Measurements from ENCODE around the gene ACSL1.
A peak's percentile ranks its signal among the peaks of the same experiment; 100 is the strongest.

Gene ACSL1

DNA sequence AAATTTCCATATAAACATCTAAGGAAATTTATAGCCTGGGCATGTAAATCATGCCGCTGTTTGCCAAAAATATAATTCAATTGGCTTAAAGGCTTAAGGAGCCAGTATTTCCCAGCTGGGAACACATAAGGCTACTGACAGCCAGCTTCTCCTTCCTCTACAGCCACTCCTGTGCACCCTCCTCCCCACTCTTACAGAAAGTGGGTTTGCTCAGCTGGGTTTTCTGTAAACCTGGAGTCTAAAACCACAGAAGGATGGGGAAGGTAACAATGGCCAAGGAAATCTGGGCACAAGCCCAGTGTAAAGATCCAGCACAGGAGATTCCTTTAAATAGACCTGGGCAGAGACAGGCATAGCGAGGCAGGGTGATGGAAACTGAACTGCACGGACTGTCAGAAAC, 18.5 kb downstream of the ACSL1 start:
- Histone ChIP-seq H3K9me3 (replicated peaks in 1 of 11) (no peaks in the 10 kb centered on the region), H3K27me3 (no peaks in the 10 kb centered on the region), H3K36me3 (peaks cover 0 to 99% (median 51%) of the 10 kb centered on the region in 11 experiments; a peak in 20 of 22 replicates), H3K4me3 (no peak overlapping the region), H4K20me1 (peaks cover 94 to 100% (median 100%) of the 10 kb centered on the region in 11 experiments), H3K9ac (peak overlapping the region in 1 of 11 experiments; percentile 25; a peak in 1 of 22 replicates), H3K27ac (no peak overlapping the region), H3K4me2 (peak overlapping the region in 5 of 11 experiments; percentile 22 to 99 (median 43); a peak in 10 of 22 replicates), H3K4me1 (peaks cover 19 to 99% (median 46%) of the 10 kb centered on the region in 10 experiments)
- no peak for TF ChIP-seq Cebpa-rat (IDR thresholded peaks at IDR 0.05)

DNA sequence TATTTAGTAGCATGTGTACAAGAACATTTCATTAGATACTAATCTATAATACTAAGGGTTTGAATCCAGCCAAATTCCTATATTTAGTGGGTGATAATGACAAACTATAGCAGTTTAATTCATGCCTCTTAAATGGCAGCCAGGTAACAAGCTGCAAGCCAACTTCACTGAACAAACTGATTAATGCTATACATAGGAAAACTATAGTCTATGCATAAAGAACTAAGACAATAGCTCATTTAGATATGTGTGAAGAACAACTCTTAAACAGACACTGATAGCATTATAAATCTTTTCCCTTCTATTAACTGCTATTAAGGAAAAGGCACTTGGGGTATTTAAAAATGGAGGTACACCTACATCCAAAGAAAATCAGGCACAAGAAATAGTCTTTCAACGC, 19.1 kb downstream of the ACSL1 start:
- Histone ChIP-seq H3K27ac (no peak overlapping the region), H3K4me1 (peaks cover 14 to 97% (median 41%) of the 10 kb centered on the region in 10 experiments), H3K4me3 (no peak overlapping the region), H4K20me1 (peaks cover 93 to 100% (median 100%) of the 10 kb centered on the region in 11 experiments), H3K9ac (no peak overlapping the region), H3K4me2 (peak overlapping the region in 4 of 11 experiments; percentile 22 to 99 (median 59); a peak in 7 of 22 replicates), H3K9me3 (replicated peaks in 1 of 11) (no peaks in the 10 kb centered on the region), H3K36me3 (peaks cover 0 to 99% (median 51%) of the 10 kb centered on the region in 11 experiments; a peak in 20 of 22 replicates), H3K27me3 (no peaks in the 10 kb centered on the region)
- no peak for TF ChIP-seq Cebpa-rat (IDR thresholded peaks at IDR 0.05)

DNA sequence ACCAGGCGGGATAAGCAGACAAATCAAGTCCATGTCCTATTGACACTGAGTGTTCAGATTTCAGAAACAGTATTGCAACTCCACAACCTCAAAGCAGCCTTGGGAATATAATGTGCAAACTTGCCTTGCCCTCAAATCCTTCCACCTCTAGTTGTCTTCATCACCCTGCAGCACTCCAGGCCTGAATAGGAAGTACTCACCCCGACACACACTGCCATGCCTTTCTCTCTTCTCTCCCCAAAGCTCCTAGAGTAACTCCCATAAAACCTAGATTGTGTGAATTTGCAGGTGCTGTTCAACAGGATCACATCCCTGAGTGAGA, 19.6 kb downstream of the ACSL1 start:
- Histone ChIP-seq H3K27ac (no peak overlapping the region), H3K4me3 (no peak overlapping the region), H3K27me3 (no peaks in the 10 kb centered on the region), H3K36me3 (peaks cover 0 to 99% (median 51%) of the 10 kb centered on the region in 11 experiments; a peak in 20 of 22 replicates), H3K4me1 (peaks cover 13 to 97% (median 36%) of the 10 kb centered on the region in 10 experiments), H4K20me1 (peaks cover 97 to 100% (median 100%) of the 10 kb centered on the region in 11 experiments), H3K9ac (peak overlapping the region in 2 of 11 experiments; percentile 0 to 8; a peak in 2 of 22 replicates), H3K4me2 (peak overlapping the region; percentile 18 to 99 (median 46); a peak in 17 of 22 replicates), H3K9me3 (replicated peaks in 1 of 11) (no peaks in the 10 kb centered on the region)
- no peak for TF ChIP-seq Cebpa-rat (IDR thresholded peaks at IDR 0.05)

DNA sequence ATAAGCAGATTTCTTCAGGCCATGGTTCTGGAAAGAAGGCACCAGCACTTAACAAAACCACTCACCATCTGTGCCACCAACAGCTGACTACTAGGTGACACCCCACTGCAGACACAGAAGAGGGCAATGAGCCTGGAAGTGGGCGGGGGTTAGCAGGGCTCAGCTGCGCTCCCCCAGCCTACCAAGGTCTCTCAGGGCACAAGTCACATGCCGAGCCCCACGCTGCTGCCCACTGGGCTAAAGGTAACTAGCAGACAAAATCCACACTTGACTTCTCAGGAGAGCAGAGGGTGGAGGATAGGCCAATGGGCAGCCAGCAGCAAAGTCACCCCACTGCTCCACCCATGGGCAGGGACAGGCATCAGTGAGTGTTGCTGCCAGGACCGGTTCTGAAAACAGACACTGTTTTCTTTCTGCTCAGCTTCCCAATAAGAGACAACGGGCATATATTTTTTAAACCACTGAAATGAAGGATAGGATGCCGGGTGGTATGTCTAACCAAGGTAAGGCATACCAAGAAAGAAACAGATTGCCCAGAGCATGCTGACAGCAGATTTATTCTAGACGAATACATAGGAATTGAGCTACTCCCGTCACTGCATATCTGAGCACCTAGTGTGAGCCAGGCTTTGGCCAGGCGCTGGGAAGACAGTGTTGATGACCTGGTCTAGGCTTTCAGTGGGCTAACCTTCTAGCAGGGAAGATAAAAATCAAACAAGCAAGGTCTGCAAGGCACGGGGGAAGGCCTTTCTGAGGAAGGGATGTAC, 20.1 kb downstream of the ACSL1 start:
- H4K20me1 ChIP-seq, result peaks cover 96 to 100% (median 100%) of the 10 kb centered on the region in 11 experiments
- peak overlapping the region in 2 of 11 experiments; percentile 0 to 8; a peak in 3 of 22 replicates for H3K9ac ChIP-seq
- H3K4me2 ChIP-seq, result peak overlapping the region; percentile 18 to 99 (median 46); a peak in 21 of 22 replicates
- no peak overlapping the region for H3K27ac ChIP-seq
- no peaks in the 10 kb centered on the region for H3K9me3 ChIP-seq (replicated peaks in 1 of 11)
- H3K4me1 ChIP-seq, result peaks cover 13 to 95% (median 30%) of the 10 kb centered on the region in 10 experiments
- no peak for TF ChIP-seq Cebpa-rat (IDR thresholded peaks at IDR 0.05)
- no peak overlapping the region for H3K4me3 ChIP-seq
- no peaks in the 10 kb centered on the region for H3K27me3 ChIP-seq
- peaks cover 5 to 99% (median 51%) of the 10 kb centered on the region in 11 experiments; a peak in 21 of 22 replicates for H3K36me3 ChIP-seq

DNA sequence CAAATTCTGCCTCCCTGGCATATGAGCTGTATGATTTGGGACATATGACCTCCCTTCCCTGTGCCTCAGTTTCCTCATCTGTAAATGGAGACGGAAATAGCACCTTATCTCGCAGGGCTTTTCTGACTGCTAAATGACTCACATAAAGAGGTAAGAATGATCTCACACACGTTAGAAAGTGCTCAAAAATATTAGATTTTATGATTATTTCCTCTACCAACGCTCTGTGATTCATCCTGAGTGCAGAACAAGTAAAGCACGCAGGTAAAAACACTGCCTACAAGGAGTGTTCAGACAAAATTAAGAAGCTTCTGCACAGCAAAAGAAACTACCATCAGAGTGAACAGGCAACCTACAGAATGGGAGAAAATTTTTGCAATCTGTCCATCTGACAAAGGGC, 21.1 kb downstream of the ACSL1 start:
- H3K4me1 ChIP-seq, result peaks cover 12 to 95% (median 28%) of the 10 kb centered on the region in 10 experiments
- H4K20me1 ChIP-seq, result peaks cover 96 to 100% (median 100%) of the 10 kb centered on the region in 11 experiments
- peaks cover 8 to 99% (median 53%) of the 10 kb centered on the region in 11 experiments; a peak in 21 of 22 replicates for H3K36me3 ChIP-seq

DNA sequence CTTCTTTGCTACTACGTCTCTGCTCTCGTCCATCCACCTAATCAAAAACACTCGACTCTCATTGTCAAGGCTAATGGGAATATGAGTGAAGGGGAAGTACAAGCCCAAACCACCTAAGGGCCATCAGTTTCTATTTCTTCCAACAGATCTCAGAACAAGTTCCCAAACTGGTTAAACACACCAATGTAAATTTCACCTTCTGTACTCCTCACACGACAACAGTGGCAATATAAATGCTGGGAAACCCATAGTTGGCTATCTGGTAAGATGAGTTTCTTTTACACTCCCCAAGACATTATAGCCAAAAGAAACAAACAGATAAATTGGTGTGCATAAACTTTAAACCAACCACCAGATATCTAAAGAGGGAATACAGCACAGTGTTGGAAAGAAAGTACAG, 21.9 kb downstream of the ACSL1 start:
- Histone ChIP-seq H3K27me3 (no peaks in the 10 kb centered on the region), H3K4me2 (peak overlapping the region in 2 of 11 experiments; percentile 26 to 37; a peak in 3 of 22 replicates), H3K9ac (no peak overlapping the region), H4K20me1 (peaks cover 90 to 100% (median 100%) of the 10 kb centered on the region in 11 experiments), H3K27ac (no peak overlapping the region), H3K4me3 (no peak overlapping the region), H3K9me3 (replicated peaks in 1 of 11) (peaks cover 0 to 5% (median 0%) of the 10 kb centered on the region in 11 experiments; a peak in 1 of 22 replicates), H3K36me3 (peaks cover 8 to 99% (median 60%) of the 10 kb centered on the region in 11 experiments; a peak in 21 of 22 replicates), H3K4me1 (peaks cover 12 to 94% (median 28%) of the 10 kb centered on the region in 10 experiments)
- no peak for TF ChIP-seq Cebpa-rat (IDR thresholded peaks at IDR 0.05)

More for the DNA sequence above, 21.1 kb downstream of the ACSL1 start:
- no peak for TF ChIP-seq Cebpa-rat (IDR thresholded peaks at IDR 0.05)
- no peaks in the 10 kb centered on the region for H3K9me3 ChIP-seq (replicated peaks in 1 of 11)
- no peak overlapping the region for H3K27ac ChIP-seq
- H3K9ac ChIP-seq, result no peak overlapping the region
- H3K27me3 ChIP-seq, result no peaks in the 10 kb centered on the region
- peak overlapping the region in 2 of 11 experiments; percentile 26 to 37; a peak in 5 of 22 replicates for H3K4me2 ChIP-seq
- no peak overlapping the region for H3K4me3 ChIP-seq

DNA sequence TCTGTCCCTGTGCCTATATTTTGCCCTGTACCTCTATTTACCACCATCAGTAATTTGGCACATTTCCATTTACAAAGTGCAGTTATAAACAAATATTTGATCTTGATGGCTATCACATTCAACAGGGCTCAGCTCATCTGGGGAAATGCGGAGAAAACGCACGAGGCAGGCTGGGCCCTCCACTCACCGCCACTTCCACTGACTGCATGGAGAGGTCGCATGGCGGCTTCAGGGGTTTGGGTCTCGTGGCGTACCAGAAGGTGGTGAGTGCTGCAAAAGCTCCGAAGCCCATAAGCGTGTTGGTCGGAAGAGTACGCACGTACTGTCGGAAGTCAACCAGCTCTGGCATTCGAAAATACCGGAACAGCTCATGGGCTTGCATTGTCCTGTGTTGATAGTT, 22.6 kb downstream of the ACSL1 start:
- peaks cover 12 to 94% (median 25%) of the 10 kb centered on the region in 10 experiments for H3K4me1 ChIP-seq
- peaks cover 88 to 100% (median 100%) of the 10 kb centered on the region in 11 experiments for H4K20me1 ChIP-seq
- no peak overlapping the region for H3K27ac ChIP-seq
- no peak overlapping the region for H3K4me3 ChIP-seq
- H3K4me2 ChIP-seq, result peak overlapping the region in 2 of 11 experiments; percentile 1 to 37; a peak in 2 of 22 replicates
- H3K9me3 ChIP-seq (replicated peaks in 1 of 11), result peaks cover 0 to 12% (median 0%) of the 10 kb centered on the region in 11 experiments; a peak in 2 of 22 replicates
- TF ChIP-seq Cebpa-rat (IDR thresholded peaks at IDR 0.05), result no peak
- no peaks in the 10 kb centered on the region for H3K27me3 ChIP-seq
- no peak overlapping the region for H3K9ac ChIP-seq
- peaks cover 15 to 99% (median 68%) of the 10 kb centered on the region in 11 experiments for H3K36me3 ChIP-seq

DNA sequence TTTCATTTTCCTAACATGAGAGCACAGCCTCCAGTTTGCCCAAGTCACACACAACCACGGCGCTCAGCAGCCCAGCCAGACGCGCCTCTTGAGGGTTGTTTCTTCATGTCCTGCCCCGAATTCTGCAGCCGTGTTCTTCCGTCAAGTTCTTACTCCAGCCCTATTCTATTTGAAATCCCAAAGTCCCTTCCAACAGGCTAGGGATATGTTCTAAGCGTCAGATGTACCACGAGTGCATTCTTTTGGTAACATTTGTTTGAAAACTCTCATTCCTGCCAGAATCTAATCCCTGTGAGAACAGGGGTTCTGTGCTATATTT, 23.1 kb downstream of the ACSL1 start:
- H4K20me1 ChIP-seq, result peaks cover 83 to 100% (median 100%) of the 10 kb centered on the region in 11 experiments
- no peak overlapping the region for H3K9ac ChIP-seq
- no peak for TF ChIP-seq Cebpa-rat (IDR thresholded peaks at IDR 0.05)
- peak overlapping the region in 2 of 11 experiments; percentile 1 to 37; a peak in 3 of 22 replicates for H3K4me2 ChIP-seq
- peaks cover 18 to 99% (median 72%) of the 10 kb centered on the region in 11 experiments for H3K36me3 ChIP-seq
- H3K4me1 ChIP-seq, result peaks cover 12 to 94% (median 22%) of the 10 kb centered on the region in 10 experiments
- no peak overlapping the region for H3K4me3 ChIP-seq
- H3K9me3 ChIP-seq (replicated peaks in 1 of 11), result peaks cover 0 to 14% (median 2%) of the 10 kb centered on the region in 11 experiments; a peak in 10 of 22 replicates
- no peak overlapping the region for H3K27ac ChIP-seq
- H3K27me3 ChIP-seq, result no peaks in the 10 kb centered on the region
